H1 (cell line): ENCODE measurements around the gene TIAM2. TPM values are rescaled to one million over a fixed set of nuclear protein-coding genes. Genes with fewer than 3 reads are reported as not detected.

Experiments used
- CHD7 ChIP-seq: fragments of 300-600 bp; sonication (generic); IDR thresholded peaks from 2 replicates; pipeline ENCODE4 v1.7.1; 2012; ENCODE audit warnings: low read length, moderate library complexity, mild to moderate bottlenecking, inconsistent platforms; ENCODE audit not compliant: insufficient replicate concordance
- polyA plus RNA-seq, 7 experiments: library from polyadenylated mRNA; depleted of rRNA in 3 of 7; stranded (reverse) in 5 of 7; unstranded in 2 of 7; fragments of >200 nt in 5 of 7; fragments of 200-250 nt in 2 of 7; gene quantifications; 1 replicate in 5 of 7; 2 replicates in 1 of 7; 4 replicates in 1 of 7; pipeline versions ENCODE4 v1.2.1 to v1.2.3, GENCODE V29; 2011 to 2013; ENCODE audit warnings: missing spikeins in 2 of 7, mixed read lengths in 2 of 7
- total RNA-seq: library from RNA; stranded (reverse); fragmentation: NEBNext Ultra II Directional; extraction: Animal tissue kit (Norgen Biotek cat#: 25700); gene quantifications from 2 replicates; pipeline ENCODE4 v1.2.1, GENCODE V29; 2021

Gene TIAM2
- total and polyA plus RNA-seq, 2 of the 8 experiments (the other 6 are each of a cell fraction or from before 2014, with no cell fraction given), result 7.4 to 23.9 TPM

- TF ChIP-seq CHD7, result no peak
Measured at GRCh38 chr6:155013457-155013876, 18.4 kb downstream of the TIAM2 start (continued).
